GM19468 (cell line): ENCODE data around the gene ADGRG1.
A peak's percentile ranks its signal among the peaks of the same experiment; 100 is the strongest.

Source experiments
- ATAC-seq: cut with Tn5 transposase; IDR thresholded peaks from one replicate; pipeline ENCODE4 v1.9.1; 2021; ENCODE audit warnings: mild to moderate bottlenecking, moderate library complexity, moderate number of reproducible peaks; ENCODE audit not compliant: unreplicated experiment; ENCODE audit errors: extremely low read depth

ADGRG1 gene

DNA sequence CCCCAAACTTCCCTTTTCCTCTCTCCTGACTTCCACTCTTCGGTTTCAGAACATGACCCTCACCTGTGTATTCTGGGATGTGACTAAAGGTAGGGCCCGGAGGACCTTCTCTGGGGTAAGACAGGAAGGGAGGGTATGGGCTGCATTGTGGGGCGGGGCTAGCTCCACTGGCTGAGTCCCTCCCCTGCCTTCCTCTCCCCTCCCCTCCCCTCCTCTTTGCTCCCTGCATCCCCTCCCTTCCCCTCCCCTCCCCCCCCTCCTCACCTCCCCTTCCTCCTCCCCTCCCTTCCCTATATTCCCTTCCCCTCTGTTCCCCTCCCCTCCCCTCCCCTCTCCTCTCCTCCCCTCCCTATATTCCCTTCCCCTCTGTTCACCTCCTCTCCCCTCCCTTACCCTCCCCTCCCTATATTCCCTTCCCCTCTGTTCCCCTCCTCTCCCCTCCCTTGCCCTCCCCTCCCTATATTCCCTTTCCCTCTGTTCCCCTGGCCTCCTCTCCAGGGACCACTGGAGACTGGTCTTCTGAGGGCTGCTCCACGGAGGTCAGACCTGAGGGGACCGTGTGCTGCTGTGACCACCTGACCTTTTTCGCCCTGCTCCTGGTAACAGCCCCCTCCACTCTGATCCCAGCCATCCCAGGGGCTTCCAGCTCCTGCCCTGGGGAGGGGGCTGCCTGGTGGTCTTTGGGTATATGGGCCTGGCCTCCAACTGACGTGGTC is 51.5 kb downstream of the ADGRG1 start:
- ATAC-seq, result no peak

DNA sequence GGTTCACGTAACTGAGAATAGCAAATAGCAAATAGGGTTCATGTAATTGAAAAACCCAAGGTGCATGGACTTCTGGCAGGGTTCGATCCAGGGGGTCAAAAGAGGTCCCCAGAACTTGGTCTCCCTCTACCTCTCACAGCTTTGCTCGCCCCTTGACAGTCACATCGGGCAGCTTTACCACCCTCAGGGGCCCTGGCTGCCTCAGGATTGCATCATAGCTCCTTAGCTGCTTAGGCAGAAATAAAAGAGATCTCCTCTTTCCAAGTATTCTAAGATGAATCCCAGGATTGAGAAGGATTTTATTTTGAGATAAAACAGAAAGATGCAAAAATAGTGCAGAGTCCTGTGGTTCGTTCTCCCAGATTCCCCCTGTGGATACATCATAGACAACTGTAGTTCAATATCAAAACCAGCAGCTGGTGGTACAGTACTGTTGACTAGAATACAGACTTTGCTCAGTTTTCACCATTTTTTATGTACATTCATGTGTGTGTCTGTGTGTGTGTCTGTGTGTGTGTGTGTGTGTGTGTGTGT is 52.5 kb downstream of the ADGRG1 start:
- no peak for ATAC-seq

DNA sequence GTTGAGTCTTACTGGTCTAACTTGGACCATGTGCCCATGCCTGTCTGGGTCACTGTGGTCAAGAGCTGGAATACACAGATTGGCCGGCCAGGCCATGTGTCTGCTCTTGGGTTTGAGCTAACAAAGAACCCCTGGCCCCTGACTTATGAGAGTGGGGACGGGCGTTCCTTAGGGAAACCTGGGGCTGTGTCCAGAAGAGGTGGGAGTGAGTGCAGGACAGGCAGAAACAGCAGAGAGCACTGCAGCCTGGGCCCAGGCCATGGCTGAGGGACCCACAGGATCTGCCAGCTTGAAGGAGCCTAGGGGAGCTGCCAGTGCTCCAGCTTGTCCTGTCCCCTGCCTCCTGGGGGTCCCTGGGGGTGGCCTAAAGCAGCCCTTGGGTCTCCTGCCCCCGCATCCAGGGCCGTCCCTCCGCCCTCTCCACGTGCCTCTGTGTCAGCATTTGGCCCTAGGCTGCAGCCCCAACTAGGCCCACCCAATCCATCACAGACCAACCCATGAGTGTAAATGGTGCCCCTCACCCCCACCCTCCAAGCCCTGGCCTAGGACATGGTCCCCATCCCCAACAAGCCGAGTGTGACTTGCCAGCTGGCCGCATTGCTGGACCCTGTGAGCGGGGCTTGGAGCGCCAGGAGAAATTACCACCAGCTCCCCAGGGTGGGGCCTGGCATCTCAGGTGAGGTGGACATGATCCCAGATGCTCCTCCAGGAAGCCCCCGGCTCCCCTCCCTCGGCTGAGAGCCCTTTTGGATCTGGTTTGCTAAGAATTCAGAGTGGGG is 53.7 kb downstream of the ADGRG1 start:
- no peak for ATAC-seq

DNA sequence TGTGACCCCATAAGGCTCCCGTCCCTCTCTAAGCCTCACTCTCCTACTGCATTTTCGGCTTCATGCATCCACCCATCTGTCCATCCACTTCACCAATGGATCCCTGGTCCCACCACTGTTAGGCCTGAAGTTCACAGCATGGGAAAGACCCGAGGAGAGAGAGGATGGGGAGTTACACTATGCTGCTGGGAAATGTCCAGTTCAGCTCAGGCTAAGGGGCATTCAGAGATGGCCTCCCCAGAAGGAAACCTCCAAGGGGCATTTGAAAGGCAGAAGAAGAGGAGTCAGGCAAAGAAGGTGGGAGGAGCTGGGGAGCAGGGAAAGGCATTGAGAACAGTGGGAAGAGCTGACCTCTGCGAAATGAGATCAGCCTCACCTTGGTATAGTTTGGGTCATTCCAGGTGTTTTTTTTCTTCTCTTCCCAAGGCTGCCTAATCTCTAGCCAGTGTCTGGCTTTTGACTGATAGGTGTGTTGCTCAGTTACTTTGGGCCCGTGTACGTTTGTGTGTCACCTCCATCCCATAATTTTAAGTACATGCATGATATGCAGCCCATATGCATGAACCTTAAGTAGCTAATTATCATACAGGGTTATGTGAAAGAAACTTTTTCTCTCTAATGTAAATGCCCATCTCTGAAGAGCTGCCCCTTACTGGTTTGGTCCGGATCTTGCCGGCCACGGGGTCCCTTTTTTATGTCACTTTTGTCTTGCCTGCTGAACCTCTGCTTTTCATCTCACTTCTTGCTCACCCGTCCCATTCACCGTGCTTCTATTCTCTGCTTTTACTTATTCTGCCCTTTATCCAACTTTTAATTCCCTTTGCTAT is 54.6 kb downstream of the ADGRG1 start:
- ATAC-seq, result no peak

DNA sequence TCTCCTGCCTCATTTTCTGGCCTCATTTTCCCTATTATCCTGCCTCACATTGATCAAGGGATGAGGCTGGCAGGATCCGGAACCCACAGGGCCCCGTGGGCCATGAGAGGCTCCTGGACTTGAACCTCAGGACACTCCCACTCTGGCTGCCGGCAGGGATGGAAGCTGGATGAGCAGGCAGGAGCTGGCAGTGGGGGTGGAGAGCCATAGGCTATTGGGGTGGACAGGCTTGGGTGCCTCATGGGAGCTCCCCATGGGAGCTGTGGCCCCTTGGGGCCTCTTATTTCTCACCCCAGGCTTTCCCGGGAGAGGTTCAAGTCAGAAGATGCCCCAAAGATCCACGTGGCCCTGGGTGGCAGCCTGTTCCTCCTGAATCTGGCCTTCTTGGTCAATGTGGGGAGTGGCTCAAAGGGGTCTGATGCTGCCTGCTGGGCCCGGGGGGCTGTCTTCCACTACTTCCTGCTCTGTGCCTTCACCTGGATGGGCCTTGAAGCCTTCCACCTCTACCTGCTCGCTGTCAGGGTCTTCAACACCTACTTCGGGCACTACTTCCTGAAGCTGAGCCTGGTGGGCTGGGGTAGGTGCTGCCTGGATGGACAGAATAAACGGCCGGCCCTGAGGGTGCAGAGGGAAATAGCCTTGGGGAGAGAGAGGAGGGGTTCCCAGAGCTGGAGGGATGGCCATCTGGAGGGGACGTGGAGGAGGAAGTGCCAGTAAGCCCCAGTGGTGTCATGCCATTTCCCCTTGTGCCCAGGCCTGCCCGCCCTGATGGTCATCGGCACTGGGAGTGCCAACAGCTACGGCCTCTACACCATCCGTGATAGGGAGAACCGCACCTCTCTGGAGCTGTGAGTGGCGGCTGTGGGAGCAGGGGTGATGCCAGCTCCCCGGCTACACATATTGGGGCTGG is 55.5 kb downstream of the ADGRG1 start:
- no peak for ATAC-seq

DNA sequence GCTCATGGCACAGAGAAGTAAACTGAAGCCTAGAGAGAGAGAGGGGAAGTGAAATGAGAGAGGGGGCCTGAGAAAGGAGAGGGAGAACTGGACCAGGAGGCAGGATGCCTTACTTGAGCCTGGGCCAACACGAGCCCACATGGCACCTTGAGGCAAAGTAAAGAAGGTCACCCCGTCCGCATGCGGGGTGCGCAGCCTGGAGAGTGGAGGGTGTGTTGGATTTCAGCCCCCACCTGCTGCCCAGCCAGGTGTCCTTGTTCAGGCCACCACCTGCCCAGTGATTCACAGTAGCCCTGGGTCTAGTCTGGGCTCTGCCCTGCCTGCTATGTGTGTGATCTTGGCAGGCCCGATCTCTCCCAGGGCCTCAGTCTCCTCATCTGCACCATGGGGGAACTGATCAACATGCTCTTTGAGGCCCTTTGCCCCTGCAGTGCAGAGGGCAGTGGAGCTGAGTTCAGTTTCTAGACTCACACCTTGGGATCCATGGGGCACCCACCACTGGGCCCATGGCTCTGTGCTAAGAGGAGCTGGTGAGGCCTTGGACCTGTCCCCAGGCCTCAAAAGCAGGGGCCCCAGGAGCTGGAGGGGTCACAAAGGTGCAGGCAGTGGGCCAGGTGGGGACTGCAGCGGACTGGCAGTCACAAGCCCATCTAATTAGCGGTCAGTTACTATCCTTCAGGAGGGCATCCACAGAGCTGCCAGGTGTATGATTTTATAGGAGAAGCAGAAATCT is 56.4 kb downstream of the ADGRG1 start:
- no peak for ATAC-seq

DNA sequence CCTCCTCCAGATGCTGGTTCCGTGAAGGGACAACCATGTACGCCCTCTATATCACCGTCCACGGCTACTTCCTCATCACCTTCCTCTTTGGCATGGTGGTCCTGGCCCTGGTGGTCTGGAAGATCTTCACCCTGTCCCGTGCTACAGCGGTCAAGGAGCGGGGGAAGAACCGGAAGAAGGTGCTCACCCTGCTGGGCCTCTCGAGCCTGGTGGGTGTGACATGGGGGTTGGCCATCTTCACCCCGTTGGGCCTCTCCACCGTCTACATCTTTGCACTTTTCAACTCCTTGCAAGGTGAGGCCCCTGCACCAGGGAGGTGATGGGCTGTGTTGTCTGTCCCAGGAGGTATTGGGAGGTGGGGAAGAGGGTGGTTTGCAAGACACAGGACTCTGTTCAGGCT is 57.2 kb downstream of the ADGRG1 start:
- ATAC-seq, result no peak

DNA sequence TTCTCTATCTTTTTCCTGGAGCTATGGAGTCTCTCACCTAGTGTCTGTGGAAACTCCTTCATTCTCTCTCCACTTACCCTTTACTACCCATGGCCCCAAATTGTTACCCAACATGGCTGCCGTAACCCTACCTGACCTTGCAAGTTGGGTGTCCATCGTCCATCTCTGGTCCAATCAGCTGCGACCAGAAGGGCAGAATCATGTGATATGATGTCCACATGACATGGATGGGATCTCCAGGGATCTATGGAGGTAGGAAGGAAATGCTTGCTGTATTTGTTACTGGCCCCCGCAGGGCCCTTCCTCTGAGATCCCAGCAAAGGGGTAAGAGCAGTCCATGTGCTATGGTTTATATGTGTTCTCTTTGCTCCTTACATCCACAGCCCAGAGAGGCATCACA is 58.1 kb downstream of the ADGRG1 start:
- no peak for ATAC-seq

DNA sequence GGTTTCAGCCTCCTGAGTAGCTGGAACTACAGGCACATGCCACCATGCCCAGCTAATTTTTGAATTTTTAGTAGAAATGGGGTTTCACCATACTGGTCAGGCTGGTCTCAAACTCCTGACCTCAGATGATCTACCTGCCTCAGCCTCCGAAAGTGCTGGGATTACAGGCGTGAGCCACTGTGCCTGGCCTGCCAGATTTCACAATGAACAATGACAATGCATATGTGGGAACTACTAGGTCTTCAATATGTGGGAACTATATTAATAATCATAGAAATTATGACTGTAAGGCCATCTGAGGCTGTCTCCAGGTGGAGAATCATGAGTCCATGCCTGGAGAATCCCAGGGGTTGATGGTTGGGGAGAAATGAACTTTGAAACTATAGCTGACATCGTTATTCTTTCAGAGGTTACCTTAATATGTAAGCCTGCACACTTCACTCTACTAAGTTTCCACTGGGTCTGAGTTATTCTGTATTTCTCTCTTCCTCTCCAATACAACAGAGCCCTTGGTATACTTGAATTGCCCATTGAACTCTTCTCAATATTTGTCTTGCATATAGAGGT is 59.0 kb downstream of the ADGRG1 start:
- ATAC-seq, result no peak

DNA sequence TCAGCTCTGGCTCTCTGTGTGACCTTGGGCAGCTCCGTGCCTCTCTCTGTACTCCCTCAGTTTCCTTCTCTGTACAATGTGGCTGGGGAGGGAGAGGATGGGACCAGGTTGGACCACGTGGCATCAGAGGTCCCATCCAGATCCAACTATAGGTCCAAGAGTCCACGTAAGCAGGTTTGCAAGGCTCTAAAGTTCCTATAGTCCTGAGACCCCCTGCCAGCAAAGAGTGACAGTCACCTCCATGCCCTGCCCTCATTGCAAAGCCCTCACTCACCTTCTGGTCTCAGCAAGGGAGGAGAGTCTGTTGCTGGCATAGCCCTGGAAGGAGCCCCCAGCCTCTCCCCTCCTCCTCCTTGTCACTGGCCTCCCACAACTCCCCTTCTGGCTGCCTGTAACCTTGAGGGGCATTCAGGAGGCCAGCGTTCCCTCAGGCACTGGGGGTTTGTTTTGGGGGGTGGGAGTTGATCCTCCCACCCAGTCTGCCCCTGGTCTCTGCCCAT is 60.1 kb downstream of the ADGRG1 start:
- ATAC-seq, result no peak

DNA sequence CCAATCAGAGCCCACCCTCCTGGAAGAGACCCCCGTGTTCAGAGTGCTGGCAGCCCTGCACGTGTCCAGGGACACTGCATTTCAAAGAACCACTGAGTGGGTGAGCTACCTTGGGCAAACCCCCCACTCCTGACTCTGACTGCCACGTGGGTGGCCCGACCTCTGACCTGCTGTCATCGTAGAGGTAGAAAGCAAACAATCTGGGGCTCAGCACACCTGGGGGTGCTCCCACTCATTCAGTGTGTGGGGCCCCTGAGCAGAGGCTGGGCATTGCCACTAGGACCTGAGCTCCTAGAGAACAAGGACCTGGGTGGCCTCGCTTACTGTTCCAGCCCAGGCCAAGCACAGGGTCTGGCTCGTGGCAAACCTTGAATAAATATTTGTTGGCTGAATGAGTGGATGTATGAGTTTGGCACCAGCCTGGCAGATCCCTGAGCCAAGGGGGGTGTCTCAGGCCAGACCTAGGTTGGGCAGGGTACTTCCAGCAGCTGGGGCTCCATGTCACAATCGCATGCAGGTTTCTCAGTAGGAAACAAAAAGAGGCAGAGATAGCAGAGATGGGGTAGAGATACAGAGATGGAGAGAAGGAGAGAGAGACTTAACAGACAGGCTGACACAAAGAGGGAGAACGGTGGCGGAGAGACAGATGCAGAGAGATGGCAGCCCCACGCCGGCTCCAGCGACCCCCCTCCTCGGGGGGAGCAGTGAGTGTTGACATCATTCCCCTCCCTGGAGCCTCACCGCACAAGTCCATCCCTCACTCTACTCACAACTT is 60.7 kb downstream of the ADGRG1 start:
- ATAC-seq, result no peak

DNA sequence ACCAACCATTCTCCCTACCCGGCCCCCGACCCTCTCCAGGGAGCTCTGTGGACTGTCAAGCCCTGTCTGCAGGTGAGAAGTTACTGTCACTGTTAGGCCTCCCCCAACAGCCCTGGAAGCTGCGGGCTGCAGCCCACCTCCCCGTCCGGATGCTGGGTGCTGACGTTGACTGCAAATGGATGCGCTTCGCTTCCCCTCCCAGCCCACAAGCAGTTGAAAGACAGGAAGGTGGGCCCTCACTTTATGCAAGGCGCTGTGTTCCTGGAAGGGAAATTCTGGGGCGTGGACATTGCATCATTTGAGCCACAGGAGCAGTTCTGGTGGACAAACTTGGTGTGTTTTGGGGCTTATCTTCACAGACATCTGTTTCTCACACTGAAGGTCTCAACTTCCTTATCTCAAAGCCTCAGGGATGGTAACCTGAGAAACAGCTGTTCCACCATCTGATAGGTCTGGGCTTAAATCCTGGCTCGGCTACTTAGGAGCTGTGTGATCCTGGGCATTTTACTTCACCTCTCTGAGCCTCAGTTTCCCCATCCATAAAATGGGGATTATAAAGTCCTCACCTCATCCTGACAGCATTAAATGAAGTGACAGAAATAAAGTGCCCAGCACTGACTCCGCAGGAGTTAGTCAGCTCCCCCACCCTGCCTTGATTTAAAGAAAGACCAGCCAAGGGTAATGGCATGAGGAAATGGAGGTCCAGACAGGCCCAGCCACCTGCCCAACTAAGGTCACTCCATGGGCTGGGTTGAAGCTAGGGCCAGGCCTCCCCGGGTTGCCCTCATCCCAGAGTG is 61.5 kb downstream of the ADGRG1 start:
- peak; percentile 34 for ATAC-seq

DNA sequence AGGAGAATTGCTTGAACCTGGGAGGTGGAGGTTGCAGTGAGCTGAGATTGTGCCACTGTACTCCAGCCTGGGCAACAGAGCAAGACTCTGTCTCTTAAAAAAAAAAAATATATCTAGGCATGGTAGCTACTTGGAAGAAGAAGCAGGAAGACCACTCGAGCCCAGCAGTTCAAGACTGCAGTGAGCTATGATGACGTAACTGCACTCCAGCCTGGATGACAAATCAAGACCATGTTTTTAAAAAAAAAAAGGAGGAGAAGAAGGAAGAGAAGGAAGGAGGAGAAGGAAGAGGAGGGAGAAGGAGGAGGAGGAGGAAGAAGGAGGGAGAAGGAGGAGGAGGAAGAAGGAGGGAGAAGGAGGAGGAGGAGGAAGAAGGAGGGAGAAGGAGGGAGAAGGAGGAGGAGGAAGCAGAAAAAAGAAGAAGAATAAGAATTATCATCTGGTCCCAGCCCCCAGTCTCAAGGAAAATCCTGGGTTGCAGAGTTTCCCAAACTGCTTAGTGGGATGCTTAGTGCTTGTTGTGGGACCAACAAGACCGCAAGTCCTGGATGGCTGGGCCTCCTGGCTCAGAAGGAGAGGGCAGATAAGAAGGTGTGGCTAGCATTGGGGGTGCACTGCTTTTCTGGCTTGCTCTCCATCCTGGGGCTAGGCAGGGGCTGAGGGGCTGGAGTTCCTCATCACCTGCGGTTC is 62.5 kb downstream of the ADGRG1 start:
- ATAC-seq, result no peak

DNA sequence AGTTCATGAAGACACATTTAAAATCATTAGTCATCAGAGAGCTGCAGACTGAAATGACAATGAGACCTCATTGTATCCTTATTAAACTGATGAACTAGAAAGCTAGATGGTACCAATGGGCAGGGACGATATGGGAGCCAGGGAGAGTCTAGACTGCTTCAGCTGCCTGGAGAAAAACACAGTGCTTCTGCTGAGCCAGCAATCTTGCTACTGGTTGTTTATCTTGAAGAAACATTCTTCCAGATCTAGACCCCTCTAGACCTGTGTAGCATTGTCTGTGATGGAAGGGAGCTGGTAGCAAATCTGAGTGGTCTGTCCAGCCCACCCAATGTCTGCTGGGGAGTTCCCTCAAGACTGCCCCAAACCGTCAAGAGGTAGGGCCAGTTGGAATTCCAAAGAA is 64.2 kb downstream of the ADGRG1 start:
- ATAC-seq, result no peak

DNA sequence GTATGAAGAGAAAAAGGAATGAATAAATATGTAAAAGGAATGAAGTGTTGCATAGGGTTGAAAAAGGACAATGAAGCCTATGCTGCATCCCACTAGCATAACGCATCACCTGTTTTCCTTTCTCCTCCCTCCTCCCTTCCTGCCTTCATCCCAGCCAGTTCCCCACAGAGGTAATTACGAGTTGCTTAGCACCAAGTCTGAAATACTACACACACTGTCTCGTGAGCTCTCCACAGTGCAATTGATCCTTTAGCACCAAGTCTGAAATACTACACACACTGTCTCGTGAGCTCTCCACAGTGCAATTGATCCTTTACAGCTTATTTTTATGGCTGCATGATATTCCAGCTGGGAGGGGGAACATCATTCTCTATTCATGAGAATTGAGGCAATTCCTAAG is 65.1 kb downstream of the ADGRG1 start:
- no peak for ATAC-seq

DNA sequence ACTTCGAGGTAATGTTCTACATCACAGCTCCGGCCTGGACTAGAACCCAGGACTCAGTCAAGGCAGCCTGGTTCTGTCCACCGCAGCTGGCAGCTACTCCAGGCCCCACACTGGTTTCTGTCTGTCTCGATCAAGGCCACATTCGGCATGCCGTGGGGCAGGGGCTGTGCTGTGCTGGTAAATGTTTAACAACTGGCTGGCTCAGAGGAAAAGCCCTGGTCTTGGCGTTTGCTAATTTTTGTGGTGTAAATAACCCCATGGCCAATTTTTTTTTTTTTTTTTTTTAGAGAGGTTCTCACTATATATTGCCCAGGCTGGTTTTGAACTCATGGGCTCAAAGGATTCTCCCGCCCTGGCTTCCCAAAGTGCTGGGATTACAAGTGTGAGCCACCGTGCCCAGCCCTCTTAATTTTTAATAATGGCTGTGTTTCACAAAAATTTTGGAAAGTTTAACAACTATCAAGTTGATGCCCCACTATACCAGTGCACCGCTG is 65.8 kb downstream of the ADGRG1 start:
- ATAC-seq, result no peak
